H9 (cell line): ENCODE results near the gene FBXO41. TPM values are rescaled to one million over a fixed set of nuclear protein-coding genes. Genes with fewer than 3 reads are reported as not detected.
A peak's percentile ranks its signal among the peaks of the same experiment; 100 is the strongest.

Experiments
- DNase-seq: peaks from one replicate; pipeline ENCODE4 v3.0.0-alpha.2; 2017
- H2AFZ ChIP-seq: one replicate; pipeline ENCODE4 v1.6.1; 2013; ENCODE audit warnings: mild to moderate bottlenecking, low read length, control low read depth, moderate library complexity
- H2AK5ac ChIP-seq: 2 replicates; pipeline ENCODE4 v1.6.1; 2013; ENCODE audit warnings: low read length, control low read depth, mixed read lengths; ENCODE audit not compliant: insufficient read length
- H2BK120ac ChIP-seq: one replicate; pipeline ENCODE4 v1.6.1; 2013; ENCODE audit warnings: low read depth, mild to moderate bottlenecking, low read length, control low read depth, inconsistent platforms; ENCODE audit not compliant: poor library complexity, severe bottlenecking
- H2BK12ac ChIP-seq: 2 replicates; pipeline ENCODE4 v1.6.1; 2013; ENCODE audit warnings: low read length, control low read depth, mixed read lengths, low read depth; ENCODE audit not compliant: insufficient read length
- H2BK15ac ChIP-seq: 2 replicates; pipeline ENCODE4 v1.6.1; 2013; ENCODE audit warnings: low read depth, low read length, control low read depth
- H2BK20ac ChIP-seq: one replicate; pipeline ENCODE4 v1.6.1; 2013; ENCODE audit warnings: low read depth, mild to moderate bottlenecking, low read length, control low read depth, inconsistent platforms; ENCODE audit not compliant: poor library complexity, severe bottlenecking
- H2BK5ac ChIP-seq: 2 replicates; pipeline ENCODE4 v1.6.1; 2013; ENCODE audit warnings: low read length, control low read depth, mixed read lengths; ENCODE audit not compliant: insufficient read length
- H3K14ac ChIP-seq: 2 replicates; pipeline ENCODE4 v1.6.1; 2013; ENCODE audit warnings: low read length, control low read depth; ENCODE audit not compliant: insufficient read depth
- H3K18ac ChIP-seq: 2 replicates; pipeline ENCODE4 v1.6.1; 2013; ENCODE audit warnings: low read depth, mild to moderate bottlenecking, mixed read lengths, low read length, control low read depth; ENCODE audit not compliant: insufficient read length
- H3K23ac ChIP-seq: 2 replicates; pipeline ENCODE4 v1.6.1; 2013; ENCODE audit warnings: low read length, control low read depth, mixed read lengths, low read depth; ENCODE audit not compliant: insufficient read length
- H3K23me2 ChIP-seq: 2 replicates; pipeline ENCODE4 v1.6.1; 2013; ENCODE audit warnings: low read depth, mild to moderate bottlenecking, mixed read lengths, low read length, control low read depth; ENCODE audit not compliant: insufficient read length, poor library complexity, severe bottlenecking
- H3K27ac ChIP-seq: 2 replicates; pipeline ENCODE4 v1.5.1; 2013; ENCODE audit warnings: low read length, control low read depth, mixed read lengths, low read depth; ENCODE audit not compliant: insufficient read length
- H3K27me3 ChIP-seq: 2 replicates; pipeline ENCODE4 v1.6.1; 2013; ENCODE audit warnings: low read length, control low read depth, inconsistent platforms; ENCODE audit not compliant: insufficient read depth
- H3K4ac ChIP-seq: 2 replicates; pipeline ENCODE4 v1.6.1; 2013; ENCODE audit warnings: low read depth, mild to moderate bottlenecking, control low read depth, inconsistent platforms, low read length, moderate library complexity
- H3K4me1 ChIP-seq: 2 replicates; pipeline ENCODE4 v1.6.1; 2013; ENCODE audit warnings: low read length, control low read depth, inconsistent platforms; ENCODE audit not compliant: insufficient read depth
- H3K4me2 ChIP-seq: 2 replicates; pipeline ENCODE4 v1.6.1; 2013; ENCODE audit warnings: low read length, control low read depth, mixed read lengths; ENCODE audit not compliant: insufficient read length, insufficient read depth
- H3K56ac ChIP-seq: 2 replicates; pipeline ENCODE4 v1.6.1; 2013; ENCODE audit warnings: low read depth, mild to moderate bottlenecking, mixed read lengths, low read length, control low read depth; ENCODE audit not compliant: insufficient read length
- H3K79me1 ChIP-seq: 2 replicates; pipeline ENCODE4 v1.6.1; 2013; ENCODE audit warnings: low read depth, mild to moderate bottlenecking, moderate library complexity, low read length, control low read depth, inconsistent platforms; ENCODE audit not compliant: insufficient read depth, poor library complexity, severe bottlenecking
- H3K79me2 ChIP-seq: 2 replicates; pipeline ENCODE4 v1.6.1; 2013; ENCODE audit warnings: low read length, control low read depth, inconsistent platforms; ENCODE audit not compliant: insufficient read depth
- H3K9ac ChIP-seq: 2 replicates; pipeline ENCODE4 v1.6.1; 2013; ENCODE audit warnings: low read length, control low read depth, mixed read lengths; ENCODE audit not compliant: insufficient read length; ENCODE audit errors: extremely low read depth
- H3K9me3 ChIP-seq: one replicate; pipeline ENCODE4 v1.6.1; 2013; ENCODE audit warnings: low read depth, low read length, inconsistent platforms; ENCODE audit not compliant: control insufficient read depth
- H3T11ph ChIP-seq: one replicate; pipeline ENCODE4 v1.6.1; 2013; ENCODE audit warnings: mild to moderate bottlenecking, low read length, control low read depth, inconsistent platforms
- H4K20me1 ChIP-seq: one replicate; pipeline ENCODE4 v1.6.1; 2013; ENCODE audit not compliant: control insufficient read depth, insufficient read length, insufficient read depth
- H4K5ac ChIP-seq: 2 replicates; pipeline ENCODE4 v1.6.1; 2013; ENCODE audit warnings: low read depth, mild to moderate bottlenecking, mixed read lengths, low read length, control low read depth; ENCODE audit not compliant: insufficient read length
- H4K8ac ChIP-seq: replicated peaks from 2 replicates; pipeline ENCODE4 v1.6.1; 2013; ENCODE audit warnings: low read length, control low read depth, mixed read lengths, low read depth; ENCODE audit not compliant: insufficient read length
- H4K91ac ChIP-seq: 2 replicates; pipeline ENCODE4 v1.6.1; 2013; ENCODE audit warnings: low read depth, mild to moderate bottlenecking, moderate library complexity, mixed read lengths, low read length, control low read depth; ENCODE audit not compliant: insufficient read length
- H3K27ac Mint-ChIP-seq, 3 experiments: 2 replicates in 2 of 3; 3 replicates in 1 of 3; pipeline ENCODE4 v1.8.0; 2020 to 2021; ENCODE audit warnings: mixed read lengths in 3 of 3, mild to moderate bottlenecking in 1 of 3, moderate library complexity in 1 of 3
- H3K27me3 Mint-ChIP-seq: 2 replicates; pipeline ENCODE4 v1.8.0; 2021; ENCODE audit warnings: low read depth, mild to moderate bottlenecking, moderate library complexity, mixed read lengths
- H3K36me3 Mint-ChIP-seq, 3 experiments: 2 replicates in 2 of 3; 3 replicates in 1 of 3; pipeline ENCODE4 v1.8.0; 2020 to 2021; ENCODE audit warnings: low read depth in 3 of 3, mixed read lengths in 3 of 3; ENCODE audit not compliant: insufficient read depth in 1 of 3
- H3K4me1 Mint-ChIP-seq, 2 experiments: 2 replicates each; pipeline ENCODE4 v1.8.0; 2020; ENCODE audit warnings: mixed read lengths in 2 of 2
- H3K4me3 Mint-ChIP-seq, 2 experiments: 2 replicates in 1 of 2; 3 replicates in 1 of 2; pipeline ENCODE4 v1.8.0; 2020 to 2021; ENCODE audit warnings: mild to moderate bottlenecking in 2 of 2, mixed read lengths in 2 of 2, moderate library complexity in 1 of 2
- H3K9me3 Mint-ChIP-seq, 2 experiments: 2 replicates in 1 of 2; 3 replicates in 1 of 2; pipeline ENCODE4 v1.8.0; 2020; ENCODE audit warnings: mild to moderate bottlenecking in 2 of 2, mixed read lengths in 2 of 2, moderate library complexity in 1 of 2
- total RNA-seq: library from RNA; stranded (reverse); gene quantifications from 2 replicates; pipeline ENCODE4 v1.2.1, GENCODE V29; 2021
- TF ChIP-seq, protein P1 (sequence below): fragments of 200-600 bp; sonication (generic); conservative IDR thresholded peaks from 3 replicates; pipeline ENCODE4 v1.8.0; 2021; ENCODE audit warnings: antibody characterized with exemption, mild to moderate bottlenecking

The FBXO41 gene
- total RNA-seq, 1 experiment from 2014 or later: 16.2 TPM

DNA sequence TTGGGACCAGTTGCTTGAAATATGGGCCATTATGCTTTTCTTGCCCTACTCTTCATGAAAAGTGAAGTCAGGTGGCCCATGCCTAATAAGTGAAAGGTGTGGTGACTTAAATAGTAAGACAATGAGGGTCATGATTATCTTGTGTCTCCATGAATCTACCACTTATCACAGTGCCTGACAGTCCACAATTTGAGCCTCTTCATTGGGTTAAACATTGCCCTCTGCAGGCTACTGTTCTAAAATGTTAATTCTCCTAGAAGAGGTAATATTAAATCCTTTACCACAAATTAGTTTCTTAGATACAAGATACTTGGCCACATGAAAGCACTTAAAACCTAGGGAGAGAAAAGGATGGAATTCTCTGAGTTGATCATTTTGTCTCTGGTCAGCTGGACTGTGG, 5.0 kb upstream of the FBXO41 start:
- Histone ChIP-seq H4K91ac (no peak overlapping the region), H3K4ac (no peak overlapping the region), H3K23ac (no peak overlapping the region), H3T11ph (no peak overlapping the region), H3K18ac (no peak overlapping the region), H3K14ac (no peak overlapping the region), H3K56ac (no peak overlapping the region), H3K79me2 (no peaks in the 10 kb centered on the region), H3K9me3 (no peaks in the 10 kb centered on the region), H2BK120ac (no peak overlapping the region), H3K23me2 (peaks cover 22% of the 10 kb centered on the region), H2BK5ac (no peak overlapping the region), H3K79me1 (no peaks in the 10 kb centered on the region), H3K4me1 (peaks cover 3% of the 10 kb centered on the region; the same call in 1 of the 2 replicates), H2AFZ (no peak overlapping the region), H4K5ac (no peak overlapping the region), H4K8ac (no peak overlapping the region), H3K27ac (no peak overlapping the region), H3K4me2 (no peak overlapping the region), H3K27me3 (peaks cover 28% of the 10 kb centered on the region), H2BK12ac (no peak overlapping the region), H3K9ac (no peak overlapping the region), H2AK5ac (no peak overlapping the region), H2BK20ac (no peak overlapping the region), H4K20me1 (no peaks in the 10 kb centered on the region), H2BK15ac (no peak overlapping the region)
- H3K27me3 Mint-ChIP-seq: peaks cover 92% of the 10 kb centered on the region
- TF ChIP-seq, protein P1, sequence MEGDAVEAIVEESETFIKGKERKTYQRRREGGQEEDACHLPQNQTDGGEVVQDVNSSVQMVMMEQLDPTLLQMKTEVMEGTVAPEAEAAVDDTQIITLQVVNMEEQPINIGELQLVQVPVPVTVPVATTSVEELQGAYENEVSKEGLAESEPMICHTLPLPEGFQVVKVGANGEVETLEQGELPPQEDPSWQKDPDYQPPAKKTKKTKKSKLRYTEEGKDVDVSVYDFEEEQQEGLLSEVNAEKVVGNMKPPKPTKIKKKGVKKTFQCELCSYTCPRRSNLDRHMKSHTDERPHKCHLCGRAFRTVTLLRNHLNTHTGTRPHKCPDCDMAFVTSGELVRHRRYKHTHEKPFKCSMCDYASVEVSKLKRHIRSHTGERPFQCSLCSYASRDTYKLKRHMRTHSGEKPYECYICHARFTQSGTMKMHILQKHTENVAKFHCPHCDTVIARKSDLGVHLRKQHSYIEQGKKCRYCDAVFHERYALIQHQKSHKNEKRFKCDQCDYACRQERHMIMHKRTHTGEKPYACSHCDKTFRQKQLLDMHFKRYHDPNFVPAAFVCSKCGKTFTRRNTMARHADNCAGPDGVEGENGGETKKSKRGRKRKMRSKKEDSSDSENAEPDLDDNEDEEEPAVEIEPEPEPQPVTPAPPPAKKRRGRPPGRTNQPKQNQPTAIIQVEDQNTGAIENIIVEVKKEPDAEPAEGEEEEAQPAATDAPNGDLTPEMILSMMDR: peak; percentile 20; the same call in 2 of the 3 replicates
- peaks cover 15 to 20% of the 10 kb centered on the region in 2 experiments for H3K4me1 Mint-ChIP-seq
- H3K27ac Mint-ChIP-seq: no peak overlapping the region
- H3K9me3 Mint-ChIP-seq: peaks cover 0 to 2% of the 10 kb centered on the region in 2 experiments; a peak in 2 of 5 replicates
- no peaks in the 10 kb centered on the region; a peak in 1 of 7 replicates for H3K36me3 Mint-ChIP-seq
- H3K4me3 Mint-ChIP-seq: peak overlapping the region in 1 of 2 experiments; percentile 1; a peak in 1 of 5 replicates
- DNase-seq: no peak
